IgD-negative memory B cell (primary cell): ENCODE measurements around the gene DESI2. TPM values are rescaled to one million over a fixed set of nuclear protein-coding genes. Genes with fewer than 3 reads are reported as not detected.
"Not testable (repeated sequence)": the region's sequence is repeated elsewhere in the genome, so short reads cannot be mapped to it uniquely, and the experiment has no call there.

ENCODE experiments used
- H3K27ac Mint-ChIP-seq, 3 donors: one replicate each; pipeline ENCODE4 v1.8.0; 2020 to 2022; ENCODE audit warnings: mild to moderate bottlenecking in 3 of 3, mixed read lengths in 3 of 3, moderate library complexity in 1 of 3
- H3K27me3 Mint-ChIP-seq: one replicate; pipeline ENCODE4 v1.8.0; 2021; ENCODE audit warnings: mixed read lengths
- H3K36me3 Mint-ChIP-seq: one replicate; pipeline ENCODE4 v1.8.0; 2020; ENCODE audit warnings: mild to moderate bottlenecking, mixed read lengths
- H3K4me1 Mint-ChIP-seq, 3 donors: one replicate each; pipeline ENCODE4 v1.8.0; 2020 to 2022; ENCODE audit warnings: mixed read lengths in 3 of 3, mild to moderate bottlenecking in 1 of 3
- H3K4me3 Mint-ChIP-seq, 4 donors: one replicate each; pipeline ENCODE4 v1.8.0; 2020 to 2022; ENCODE audit warnings: mild to moderate bottlenecking in 4 of 4, mixed read lengths in 4 of 4, moderate library complexity in 3 of 4
- H3K9me3 Mint-ChIP-seq, 3 donors: one replicate each; pipeline ENCODE4 v1.8.0; 2020 to 2021; ENCODE audit warnings: mixed read lengths in 3 of 3, mild to moderate bottlenecking in 1 of 3
- polyA plus RNA-seq: library from polyadenylated mRNA; unstranded; fragments of 300-500 nt; fragmentation: Illumina TruSeq; gene quantifications from one replicate; pipeline ENCODE4 v1.2.3, GENCODE V29; 2021

Gene DESI2
- polyA plus RNA-seq, 1 donor from 2014 or later: 17.5 TPM

GRCh38 chr1:244709076-244709475 is 56.1 kb downstream of the DESI2 start:
- Mint-ChIP-seq H3K27me3 (no peaks in the 10 kb centered on the region), H3K9me3 (no peaks in the 10 kb centered on the region), H3K27ac (no peak overlapping the region), H3K36me3 (peaks cover 6% of the 10 kb centered on the region), H3K4me3 (no peak overlapping the region), H3K4me1 (peaks cover 0 to 7% (median 2%) of the 10 kb centered on the region in 3 donors)

GRCh38 chr1:244709476-244710368 is 56.8 kb downstream of the DESI2 start:
- peaks cover 6% of the 10 kb centered on the region for H3K36me3 Mint-ChIP-seq
- no peak overlapping the region for H3K4me3 Mint-ChIP-seq

GRCh38 chr1:244710474-244711062 is 57.6 kb downstream of the DESI2 start:
- Mint-ChIP-seq H3K36me3 (peaks cover 6% of the 10 kb centered on the region), H3K27ac (no peak overlapping the region), H3K4me1 (peaks cover 0 to 7% (median 2%) of the 10 kb centered on the region in 3 donors), H3K9me3 (no peaks in the 10 kb centered on the region), H3K4me3 (no peak overlapping the region), H3K27me3 (no peaks in the 10 kb centered on the region)

More at GRCh38 chr1:244709476-244710368, 56.8 kb downstream of the DESI2 start:
- H3K4me1 Mint-ChIP-seq: peaks cover 0 to 7% (median 2%) of the 10 kb centered on the region in 3 donors
- H3K9me3 Mint-ChIP-seq: no peaks in the 10 kb centered on the region
- no peak overlapping the region for H3K27ac Mint-ChIP-seq
- H3K27me3 Mint-ChIP-seq: no peaks in the 10 kb centered on the region

- Mint-ChIP-seq H3K9me3 (no peaks in the 10 kb centered on the region), H3K36me3 (peaks cover 6% of the 10 kb centered on the region), H3K4me3 (no peak overlapping the region), H3K4me1 (peaks cover 0 to 7% (median 2%) of the 10 kb centered on the region in 3 donors), H3K27ac (no peak overlapping the region), H3K27me3 (no peaks in the 10 kb centered on the region)
These were observed 59.7 kb downstream of the DESI2 start for GRCh38 chr1:244712669-244713068.

DNA sequence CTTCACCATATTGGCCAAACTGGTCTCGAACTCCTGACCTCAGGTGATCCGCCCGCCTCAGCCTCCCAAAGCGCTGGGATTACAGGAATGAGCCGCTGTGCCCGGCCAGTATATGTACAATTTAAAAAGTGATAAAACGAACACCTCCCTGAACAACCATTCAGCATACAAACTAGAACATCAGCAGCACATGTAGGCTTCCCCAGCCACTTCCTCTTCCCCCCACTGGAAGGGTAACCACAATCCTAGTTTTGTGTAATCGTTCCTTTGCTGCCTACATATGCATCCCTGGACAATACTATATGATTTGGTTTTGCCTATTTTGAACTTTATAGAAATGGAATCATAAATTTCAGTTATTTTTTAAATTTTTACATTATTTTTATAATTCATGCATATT is 60.4 kb downstream of the DESI2 start:
- Mint-ChIP-seq H3K36me3 (peaks cover 6% of the 10 kb centered on the region), H3K9me3 (no peaks in the 10 kb centered on the region), H3K4me3 (no peak overlapping the region), H3K27ac (no peak overlapping the region), H3K27me3 (no peaks in the 10 kb centered on the region), H3K4me1 (peaks cover 0 to 7% (median 2%) of the 10 kb centered on the region in 3 donors)

DNA sequence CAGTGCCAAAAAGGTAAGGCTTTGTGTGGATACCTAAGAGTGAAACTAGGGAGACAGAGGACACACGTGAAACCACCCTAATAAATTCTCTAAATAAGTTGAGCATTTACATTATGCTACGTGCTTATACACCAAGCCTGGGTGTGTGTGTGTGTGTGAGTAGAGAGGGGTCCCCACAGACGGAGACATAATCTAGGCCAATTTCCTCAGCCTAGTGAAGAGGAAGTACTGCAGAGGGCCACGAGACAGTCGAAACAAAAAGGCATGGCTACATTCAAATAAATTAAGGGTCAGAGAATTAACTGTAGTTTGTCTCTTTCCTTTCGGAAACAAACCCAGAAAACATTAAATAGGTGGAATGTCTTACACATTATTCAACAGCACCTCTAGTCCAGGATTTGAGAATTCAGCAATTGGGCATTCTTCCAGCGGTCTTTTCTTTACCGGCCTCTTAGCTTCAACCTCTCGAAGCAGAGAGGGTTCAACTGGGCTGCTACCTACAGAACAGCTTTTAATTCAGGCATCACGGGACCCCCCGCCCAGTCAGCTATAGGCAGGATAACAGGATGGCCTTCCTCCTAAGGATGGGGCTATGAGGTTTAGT is 75.0 kb downstream of the DESI2 start:
- Mint-ChIP-seq H3K27me3 (peaks cover 1% of the 10 kb centered on the region), H3K9me3 (no peaks in the 10 kb centered on the region), H3K27ac (no peak overlapping the region), H3K4me1 (peaks cover 12 to 16% (median 13%) of the 10 kb centered on the region in 3 donors), H3K4me3 (peak overlapping the region in 2 of 4 donors; percentile 42 to 54), H3K36me3 (no peaks in the 10 kb centered on the region)

- H3K27me3 Mint-ChIP-seq: peaks cover 1% of the 10 kb centered on the region
- peak overlapping the region; percentile 89 to 95 (median 90) for H3K4me3 Mint-ChIP-seq
- peak overlapping the region; percentile 68 to 94 (median 86) for H3K27ac Mint-ChIP-seq
- peaks cover 13 to 16% (median 15%) of the 10 kb centered on the region in 3 donors for H3K4me1 Mint-ChIP-seq
- peaks cover 0 to 3% (median 2%) of the 10 kb centered on the region in 3 donors for H3K9me3 Mint-ChIP-seq
- H3K36me3 Mint-ChIP-seq: no peaks in the 10 kb centered on the region
These were observed 77.4 kb downstream of the DESI2 start for GRCh38 chr1:244730153-244730933.

DNA sequence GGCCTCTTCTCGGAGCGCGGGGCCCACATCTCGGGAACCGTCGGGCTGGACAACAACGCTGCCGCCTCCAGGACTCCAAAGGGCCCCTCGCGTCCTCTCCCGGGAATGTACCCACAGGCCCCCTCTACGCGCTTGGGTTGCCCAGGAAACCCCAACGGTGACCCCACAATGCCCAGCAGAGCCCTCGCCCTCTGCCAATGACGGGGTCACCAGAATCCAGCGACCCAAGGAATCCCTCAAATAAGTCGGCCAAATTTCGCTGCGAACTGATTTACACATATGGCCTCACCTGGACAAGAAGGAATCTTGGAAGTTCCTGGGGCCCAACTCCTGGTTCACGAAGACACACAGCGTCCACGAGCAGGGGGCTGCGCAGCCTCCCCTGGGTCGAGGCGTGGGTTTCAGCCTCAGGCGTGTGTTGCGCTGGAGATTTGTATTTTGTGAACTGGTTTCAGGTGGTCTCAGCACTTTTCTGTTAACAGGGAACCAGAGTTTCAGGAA is 78.1 kb downstream of the DESI2 start:
- Mint-ChIP-seq H3K27ac (peak overlapping the region in 2 of 3 donors; percentile 16 to 68), H3K27me3 (peaks cover 1% of the 10 kb centered on the region), H3K4me1 (peaks cover 16 to 18% (median 17%) of the 10 kb centered on the region in 3 donors), H3K9me3 (peaks cover 3 to 7% (median 6%) of the 10 kb centered on the region in 3 donors), H3K4me3 (peak overlapping the region; percentile 64 to 86 (median 80)), H3K36me3 (no peaks in the 10 kb centered on the region)

GRCh38 chr1:244731651-244732050 is 78.7 kb downstream of the DESI2 start:
- H3K36me3 Mint-ChIP-seq: no peaks in the 10 kb centered on the region
- peaks cover 1% of the 10 kb centered on the region for H3K27me3 Mint-ChIP-seq
- no peak overlapping the region for H3K27ac Mint-ChIP-seq
- peak overlapping the region; percentile 55 to 90 (median 74) for H3K4me3 Mint-ChIP-seq
- H3K4me1 Mint-ChIP-seq: peaks cover 16 to 19% (median 19%) of the 10 kb centered on the region in 3 donors
- H3K9me3 Mint-ChIP-seq: peaks cover 4 to 10% (median 7%) of the 10 kb centered on the region in 3 donors

- Mint-ChIP-seq H3K36me3 (no peaks in the 10 kb centered on the region), H3K27ac (no peak overlapping the region), H3K4me3 (peak overlapping the region in 2 of 4 donors; percentile 55 to 64), H3K4me1 (peaks cover 12 to 19% (median 15%) of the 10 kb centered on the region in 3 donors), H3K27me3 (no peaks in the 10 kb centered on the region), H3K9me3 (peaks cover 4 to 13% (median 7%) of the 10 kb centered on the region in 3 donors)
These were observed 80.0 kb downstream of the DESI2 start for GRCh38 chr1:244732851-244733450.

DNA sequence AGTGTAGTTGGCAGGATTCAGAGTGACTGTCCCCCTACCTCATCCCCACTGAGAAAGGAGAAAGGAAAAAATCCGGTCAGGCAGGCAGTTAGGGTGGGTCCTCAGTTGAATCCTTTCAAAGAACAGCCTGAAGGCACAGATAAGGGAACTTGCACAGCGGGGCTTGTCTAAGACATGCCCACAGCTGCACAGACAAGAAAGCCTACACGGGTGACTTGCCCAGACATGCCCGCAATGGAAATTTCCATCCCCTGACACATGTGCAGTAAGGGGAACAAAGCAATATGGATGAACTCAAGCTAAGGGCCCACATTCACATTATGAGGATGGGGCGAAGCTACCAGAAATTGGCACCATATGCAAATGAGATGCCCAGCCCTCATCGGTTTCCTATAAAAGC is 82.5 kb downstream of the DESI2 start:
- Mint-ChIP-seq H3K4me3 (peak overlapping the region in 2 of 4 donors; percentile 25 to 31), H3K9me3 (peaks cover 4 to 13% (median 7%) of the 10 kb centered on the region in 3 donors), H3K4me1 (peaks cover 0 to 9% (median 7%) of the 10 kb centered on the region in 3 donors), H3K27me3 (peaks cover 1% of the 10 kb centered on the region), H3K36me3 (no peaks in the 10 kb centered on the region), H3K27ac (peak overlapping the region in 1 of 3 donors; percentile 60)

- Mint-ChIP-seq H3K27ac (no peak overlapping the region), H3K36me3 (no peaks in the 10 kb centered on the region), H3K4me3 (peak overlapping the region in 2 of 4 donors; percentile 25 to 63)
These were observed 83.1 kb downstream of the DESI2 start for GRCh38 chr1:244735876-244736561.

GRCh38 chr1:244739140-244739539 is 86.2 kb downstream of the DESI2 start:
- not testable (repeated sequence) for H3K27me3 Mint-ChIP-seq, H3K4me1 Mint-ChIP-seq, H3K4me3 Mint-ChIP-seq, H3K36me3 Mint-ChIP-seq, H3K27ac Mint-ChIP-seq
- H3K9me3 Mint-ChIP-seq: peaks cover 4 to 13% (median 7%) of the 10 kb centered on the region in 3 donors

More at GRCh38 chr1:244735876-244736561, 83.1 kb downstream of the DESI2 start:
- H3K9me3 Mint-ChIP-seq: peaks cover 4 to 13% (median 7%) of the 10 kb centered on the region in 3 donors
- peaks cover 0 to 8% (median 7%) of the 10 kb centered on the region in 3 donors for H3K4me1 Mint-ChIP-seq
- H3K27me3 Mint-ChIP-seq: peaks cover 1% of the 10 kb centered on the region
